GM12801 (cell line): ENCODE results near the gene ERCC6L.

Experiments
- TF ChIP-seq, protein P1 (sequence below): IDR thresholded peaks from one replicate; pipeline ENCODE4 v1.5.1; 2011; ENCODE audit warnings: control low read depth; ENCODE audit not compliant: insufficient read length; ENCODE audit errors: extremely low read depth

The ERCC6L gene

DNA sequence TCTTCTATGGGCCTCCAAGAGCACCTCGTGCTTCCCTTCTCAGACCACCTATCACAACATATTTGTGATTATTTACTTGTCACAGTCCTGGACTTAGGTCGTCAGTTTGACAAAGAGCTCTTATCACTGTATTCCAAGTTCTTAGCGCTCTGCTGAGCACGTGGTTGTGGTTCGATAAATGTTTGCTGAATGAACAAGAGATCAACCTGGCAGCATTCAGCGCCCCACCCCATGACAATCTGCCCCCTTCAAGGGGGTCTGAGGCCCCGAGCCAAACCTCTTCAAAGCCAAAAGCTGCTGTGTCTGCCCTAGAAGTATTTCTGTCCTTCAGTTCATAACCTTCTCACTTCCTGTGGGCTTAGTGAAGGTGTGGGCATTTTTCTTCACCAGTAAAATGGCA lies 23.2 kb upstream of the ERCC6L start:
- TF ChIP-seq, protein P1, sequence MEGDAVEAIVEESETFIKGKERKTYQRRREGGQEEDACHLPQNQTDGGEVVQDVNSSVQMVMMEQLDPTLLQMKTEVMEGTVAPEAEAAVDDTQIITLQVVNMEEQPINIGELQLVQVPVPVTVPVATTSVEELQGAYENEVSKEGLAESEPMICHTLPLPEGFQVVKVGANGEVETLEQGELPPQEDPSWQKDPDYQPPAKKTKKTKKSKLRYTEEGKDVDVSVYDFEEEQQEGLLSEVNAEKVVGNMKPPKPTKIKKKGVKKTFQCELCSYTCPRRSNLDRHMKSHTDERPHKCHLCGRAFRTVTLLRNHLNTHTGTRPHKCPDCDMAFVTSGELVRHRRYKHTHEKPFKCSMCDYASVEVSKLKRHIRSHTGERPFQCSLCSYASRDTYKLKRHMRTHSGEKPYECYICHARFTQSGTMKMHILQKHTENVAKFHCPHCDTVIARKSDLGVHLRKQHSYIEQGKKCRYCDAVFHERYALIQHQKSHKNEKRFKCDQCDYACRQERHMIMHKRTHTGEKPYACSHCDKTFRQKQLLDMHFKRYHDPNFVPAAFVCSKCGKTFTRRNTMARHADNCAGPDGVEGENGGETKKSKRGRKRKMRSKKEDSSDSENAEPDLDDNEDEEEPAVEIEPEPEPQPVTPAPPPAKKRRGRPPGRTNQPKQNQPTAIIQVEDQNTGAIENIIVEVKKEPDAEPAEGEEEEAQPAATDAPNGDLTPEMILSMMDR, result no peak

- TF ChIP-seq, protein P1, result no peak
These were observed 21.6 kb upstream of the ERCC6L start for GRCh38 chrX:72260448-72260847.

DNA sequence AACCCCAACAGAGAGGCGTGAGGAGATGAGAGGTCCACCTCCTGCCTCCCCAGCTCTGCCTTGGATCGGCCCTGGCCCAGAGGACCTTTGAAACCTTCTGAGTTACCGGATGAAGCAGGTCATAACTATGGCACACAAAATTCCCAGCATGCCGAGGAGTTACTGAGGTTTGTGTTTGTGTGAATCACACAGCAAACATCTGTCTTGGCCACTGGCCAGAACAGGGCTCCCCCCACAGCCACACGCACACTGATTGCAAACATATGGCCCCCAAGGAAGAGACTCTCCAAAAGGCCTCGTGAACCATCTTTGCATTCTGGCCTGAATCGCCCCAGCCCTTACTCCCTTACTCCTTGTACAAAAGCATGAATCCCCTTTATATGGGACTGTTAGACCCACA lies 19.3 kb upstream of the ERCC6L start:
- TF ChIP-seq, protein P1, result no peak

- TF ChIP-seq, protein P1, result no peak
These were observed 17.0 kb upstream of the ERCC6L start for GRCh38 chrX:72255864-72256263.

GRCh38 chrX:72255445-72255844 lies 16.6 kb upstream of the ERCC6L start:
- TF ChIP-seq, protein P1, result no peak

DNA sequence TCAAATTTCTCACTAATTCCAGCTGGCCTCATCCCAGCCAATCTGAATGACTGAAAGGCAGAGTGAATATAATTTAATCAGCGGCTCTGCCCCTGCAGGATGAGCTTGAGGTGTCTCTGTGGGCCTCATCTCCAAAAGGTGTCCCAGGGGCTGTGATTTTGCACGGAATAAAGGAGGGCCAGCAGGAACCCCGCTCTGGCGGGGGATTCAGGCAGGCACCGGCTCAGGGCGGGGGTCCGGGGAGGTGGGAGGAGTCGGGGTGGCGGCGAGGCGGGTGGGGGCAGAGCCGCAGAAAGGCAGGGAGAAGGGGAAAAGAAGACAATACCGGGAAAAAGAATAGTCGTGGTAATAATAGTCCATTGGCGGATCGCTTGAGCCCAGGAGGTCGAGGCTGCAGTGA lies 16.0 kb upstream of the ERCC6L start:
- TF ChIP-seq, protein P1, result no peak

DNA sequence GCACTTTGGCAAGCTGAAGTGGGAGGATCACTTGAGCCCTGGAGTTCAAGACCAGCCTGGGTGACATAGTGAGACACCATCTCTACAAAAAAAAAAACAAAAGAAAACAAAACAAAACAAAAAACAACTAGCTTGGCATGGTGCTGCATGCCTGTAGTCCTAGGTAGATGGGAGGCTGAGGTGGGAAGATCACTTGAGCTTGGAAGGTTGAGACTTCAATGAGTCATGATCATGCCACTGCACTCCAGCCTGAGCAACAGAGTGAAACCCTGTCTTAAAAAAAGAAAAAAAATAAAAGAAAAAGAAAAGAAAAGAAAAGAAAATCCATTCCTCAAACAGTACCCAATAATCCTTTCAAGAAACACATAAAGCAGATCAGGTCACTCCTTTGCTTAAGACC lies 14.9 kb upstream of the ERCC6L start:
- TF ChIP-seq, protein P1, result no peak
